Measurements from ENCODE around the gene PSPC1. TPM values are rescaled to one million over a fixed set of nuclear protein-coding genes. Genes with fewer than 3 reads are reported as not detected.

The PSPC1 gene
- polyA plus RNA-seq, 1 donor from 2014 or later = 166 TPM

GRCh38 chr13:19680751-19681150, 102.0 kb downstream of the PSPC1 start:
- H3K27ac ChIP-seq (ENCODE audit: low read length) = no peak overlapping the region
- no peaks in the 10 kb centered on the region for H4K20me1 ChIP-seq (ENCODE audit: insufficient read depth)
- H3K79me2 ChIP-seq (replicated peaks; ENCODE audit: insufficient read depth, low read length) = no peaks in the 10 kb centered on the region
- TF ChIP-seq RAD21 (conservative IDR thresholded peaks at IDR 0.05) = no peak
- no peak for TF ChIP-seq EP300 (conservative IDR thresholded peaks at IDR 0.05; ENCODE audit: poor library complexity, severe bottlenecking)
- no peak for TF ChIP-seq REST (IDR thresholded peaks at IDR 0.05; ENCODE audit: borderline replicate concordance)
- no peak for TF ChIP-seq TAF1 (IDR thresholded peaks at IDR 0.05; ENCODE audit: low read depth)
- TF ChIP-seq MXI1 (conservative IDR thresholded peaks at IDR 0.05; ENCODE audit: poor library complexity, severe bottlenecking) = no peak
- no peak for TF ChIP-seq SMC3 (conservative IDR thresholded peaks at IDR 0.05; ENCODE audit: poor library complexity)
- TF ChIP-seq POLR2AphosphoS5 (IDR thresholded peaks at IDR 0.05) = no peak
- no peak for TF ChIP-seq CTCF (IDR thresholded peaks at IDR 0.05; ENCODE audit: poor library complexity, severe bottlenecking)
- no peak for TF ChIP-seq EZH2 (IDR thresholded peaks at IDR 0.05; ENCODE audit: borderline replicate concordance, insufficient read depth, low read length, poor library complexity, severe bottlenecking)
- H3K9me2 ChIP-seq (ENCODE audit: insufficient read depth, low read length) = no peaks in the 10 kb centered on the region
- H3K9me3 ChIP-seq (ENCODE audit: low read length) = no peaks in the 10 kb centered on the region
- peaks cover 4% of the 10 kb centered on the region for H3K36me3 ChIP-seq (ENCODE audit: insufficient read depth, low read length)
- no peaks in the 10 kb centered on the region for H3K27me3 ChIP-seq (ENCODE audit: insufficient read depth, low read depth, low read length)
- H3K9ac ChIP-seq (ENCODE audit: low read length) = no peak overlapping the region
- no peak overlapping the region for H2AFZ ChIP-seq (ENCODE audit: low read depth, low read length)
- no peaks in the 10 kb centered on the region for H3F3A ChIP-seq (ENCODE audit: insufficient read depth, low read length, poor library complexity, severe bottlenecking)
- no peak overlapping the region for H3K4me3 ChIP-seq (ENCODE audit: low read length)
- H3K4me2 ChIP-seq (ENCODE audit: low read length) = no peak overlapping the region

GRCh38 chr13:19676168-19676567, 106.6 kb downstream of the PSPC1 start:
- peaks cover 11% of the 10 kb centered on the region for H3K36me3 ChIP-seq (ENCODE audit: insufficient read depth, low read length)
- H3K4me3 ChIP-seq (ENCODE audit: low read length) = no peak overlapping the region
- no peaks in the 10 kb centered on the region for H3K79me2 ChIP-seq (replicated peaks; ENCODE audit: insufficient read depth, low read length)
- no peak overlapping the region for H3K9ac ChIP-seq (ENCODE audit: low read length)
- H3K9me3 ChIP-seq (ENCODE audit: low read length) = no peaks in the 10 kb centered on the region
- no peak overlapping the region for H2AFZ ChIP-seq (ENCODE audit: low read depth, low read length)
- H3K4me2 ChIP-seq (ENCODE audit: low read length) = no peak overlapping the region
- H3K9me2 ChIP-seq (ENCODE audit: insufficient read depth, low read length) = no peaks in the 10 kb centered on the region
- no peak overlapping the region for H3K27ac ChIP-seq (ENCODE audit: low read length)
- no peaks in the 10 kb centered on the region for H4K20me1 ChIP-seq (ENCODE audit: insufficient read depth)
- no peaks in the 10 kb centered on the region for H3F3A ChIP-seq (ENCODE audit: insufficient read depth, low read length, poor library complexity, severe bottlenecking)
- H3K27me3 ChIP-seq (ENCODE audit: insufficient read depth, low read depth, low read length) = no peaks in the 10 kb centered on the region
- TF ChIP-seq TAF1 (IDR thresholded peaks at IDR 0.05; ENCODE audit: low read depth) (no peak), CTCF (IDR thresholded peaks at IDR 0.05; ENCODE audit: poor library complexity, severe bottlenecking) (no peak), SMC3 (conservative IDR thresholded peaks at IDR 0.05; ENCODE audit: poor library complexity) (no peak), EZH2 (IDR thresholded peaks at IDR 0.05; ENCODE audit: borderline replicate concordance, insufficient read depth, low read length, poor library complexity, severe bottlenecking) (no peak), REST (IDR thresholded peaks at IDR 0.05; ENCODE audit: borderline replicate concordance) (no peak)
